ENCODE results near the gene FAM174C.

FAM174C gene

GRCh38 chr19:1263188-1263587 is 12.1 kb upstream of the FAM174C start:
- DNase-seq: no peak

- no peak for DNase-seq
These were observed 10.3 kb upstream of the FAM174C start for GRCh38 chr19:1264801-1265614.

DNA sequence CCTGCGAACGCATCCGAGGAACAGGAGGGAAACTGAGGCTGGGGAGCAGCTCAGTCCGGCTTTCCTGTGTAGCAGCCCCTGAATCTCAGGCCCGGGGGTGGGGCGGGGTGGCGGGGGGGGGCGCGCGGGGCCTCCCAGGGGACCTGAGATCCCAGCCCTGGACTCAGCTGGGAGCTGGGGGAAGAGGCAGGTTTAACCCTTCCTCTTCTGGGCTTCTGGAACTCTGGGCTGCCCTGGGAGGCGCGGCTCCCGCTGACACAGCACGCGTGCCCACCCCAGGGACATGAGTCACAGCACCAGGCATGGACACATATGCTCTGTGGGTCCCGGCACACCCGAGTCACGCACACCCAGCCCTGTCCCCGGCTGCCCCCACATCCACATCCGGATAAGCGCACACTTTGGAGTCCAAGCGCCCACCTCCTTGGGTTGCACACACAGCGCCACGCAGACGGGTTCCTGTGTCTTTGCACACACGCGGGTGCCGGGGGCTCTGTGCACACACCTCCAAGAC is 9.7 kb upstream of the FAM174C start:
- DNase-seq: peak; percentile 34 to 50

DNA sequence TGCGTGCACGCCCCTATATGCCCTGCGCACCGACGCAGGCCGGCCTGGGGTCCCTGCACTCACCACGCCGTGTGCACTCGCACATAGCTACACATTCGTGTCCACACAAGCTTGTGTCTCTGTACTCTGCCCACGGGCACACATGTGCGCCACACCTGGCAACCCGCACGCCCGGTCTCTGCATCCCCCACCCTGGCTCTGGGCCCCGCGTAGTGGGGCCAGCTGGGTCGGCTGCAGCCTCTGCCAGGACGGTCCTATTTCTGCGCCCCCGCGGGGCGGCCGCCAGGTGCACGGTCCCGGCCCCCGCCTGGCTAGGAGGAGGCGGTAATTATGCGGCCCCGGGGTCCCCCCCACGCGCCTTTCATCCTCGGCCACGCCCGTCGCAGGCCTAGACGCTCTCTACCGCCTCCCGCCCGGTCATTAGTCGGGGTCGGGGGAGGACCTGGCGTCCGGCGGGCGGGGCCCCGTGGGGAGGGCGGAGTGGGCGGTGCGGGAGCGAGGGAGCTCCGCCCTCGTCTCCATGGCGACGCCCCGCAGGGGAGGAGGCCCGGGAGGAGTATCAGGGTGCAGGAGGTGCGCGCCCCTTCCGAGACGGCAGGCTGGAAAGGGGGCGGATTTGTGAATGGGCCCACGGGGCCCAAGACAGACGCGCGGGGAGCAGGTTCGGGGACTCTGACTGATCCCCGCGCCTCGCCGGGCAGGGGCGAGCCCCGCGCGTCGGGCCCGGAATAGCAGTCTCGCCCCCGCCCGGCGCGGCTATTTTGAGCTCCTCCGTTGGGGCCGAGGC is 9.0 kb upstream of the FAM174C start:
- DNase-seq: peak; percentile 80 to 81

DNA sequence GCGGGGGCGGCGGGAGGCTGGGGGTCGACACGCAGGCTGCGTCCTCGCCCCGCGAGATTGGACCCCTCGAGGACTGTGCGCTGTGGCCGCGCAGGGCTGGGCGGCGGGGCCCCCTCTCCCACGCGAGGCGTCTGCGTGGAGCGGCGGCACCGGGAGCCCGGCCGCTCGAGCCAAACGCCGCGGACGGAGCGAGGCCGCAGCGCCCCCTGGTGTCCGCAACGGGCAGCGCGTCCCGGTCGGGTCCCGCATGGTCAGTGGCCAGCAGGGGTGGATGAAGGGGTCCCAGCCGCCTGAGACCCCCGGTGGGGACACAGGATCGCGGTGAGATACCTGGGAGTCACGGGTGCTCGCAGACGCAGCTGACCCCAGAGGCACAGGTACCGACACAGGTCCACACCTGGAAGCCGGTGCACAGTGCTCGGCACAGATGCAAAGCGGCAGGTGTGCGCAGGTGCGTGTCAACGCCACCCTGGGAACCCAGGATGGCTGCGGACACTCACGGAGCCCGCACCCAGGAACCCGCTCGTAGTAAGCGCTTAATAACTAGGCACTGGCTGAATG is 8.3 kb upstream of the FAM174C start:
- peak; percentile 45 to 67 for DNase-seq

GRCh38 chr19:1267477-1268225 is 7.7 kb upstream of the FAM174C start:
- DNase-seq: no peak

GRCh38 chr19:1268226-1269064 is 6.9 kb upstream of the FAM174C start:
- DNase-seq: no peak

GRCh38 chr19:1269065-1269477 is 6.3 kb upstream of the FAM174C start, which contains the start of gene CIRBP:
Gene CIRBP (plus strand): TSS chr19:1269332. CDS start chr19:1270934, 1,602 bp downstream.
- peak; percentile 99 for DNase-seq

DNA sequence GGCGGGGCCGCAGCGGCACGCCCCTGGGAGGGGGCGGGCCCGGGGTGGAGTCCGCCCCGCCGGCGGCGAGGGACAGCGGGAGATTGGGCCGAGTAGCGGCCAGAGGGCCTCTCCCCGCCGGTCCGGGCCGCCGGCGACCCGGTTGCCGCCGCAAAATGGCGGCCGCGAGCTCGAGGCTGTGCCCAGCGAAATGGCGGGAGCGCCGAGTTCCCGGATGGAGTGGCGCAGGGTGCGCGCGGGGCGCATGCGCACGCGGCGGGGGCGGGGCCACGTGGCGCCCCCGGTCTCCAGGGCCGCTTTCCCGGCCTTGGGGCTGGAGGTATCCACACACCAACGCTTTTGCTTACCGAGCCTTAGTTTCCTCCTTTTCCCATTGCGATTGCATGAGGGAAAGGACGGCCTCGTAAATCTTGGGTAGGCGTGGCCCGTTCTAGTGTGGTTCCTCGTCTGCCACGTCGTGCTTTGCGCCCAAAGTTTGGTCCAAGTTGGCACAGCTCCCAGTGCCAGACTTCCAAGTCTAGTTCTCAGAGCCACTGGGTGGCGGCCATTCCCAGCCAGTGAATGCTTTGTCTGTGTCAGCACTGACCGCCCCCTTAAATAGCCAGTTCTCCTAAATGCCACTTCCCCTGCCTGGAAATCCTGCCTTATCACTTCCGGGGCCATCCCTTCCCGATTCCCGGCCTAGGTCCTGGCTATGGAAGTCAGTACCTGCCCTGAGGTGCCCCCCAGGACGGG is 5.7 kb upstream of the FAM174C start:
- peak; percentile 83 for DNase-seq

- DNase-seq: no peak
These were observed 5.0 kb upstream of the FAM174C start for GRCh38 chr19:1270213-1270853.

GRCh38 chr19:1270854-1271527 is 4.3 kb upstream of the FAM174C start:
- no peak for DNase-seq

DNA sequence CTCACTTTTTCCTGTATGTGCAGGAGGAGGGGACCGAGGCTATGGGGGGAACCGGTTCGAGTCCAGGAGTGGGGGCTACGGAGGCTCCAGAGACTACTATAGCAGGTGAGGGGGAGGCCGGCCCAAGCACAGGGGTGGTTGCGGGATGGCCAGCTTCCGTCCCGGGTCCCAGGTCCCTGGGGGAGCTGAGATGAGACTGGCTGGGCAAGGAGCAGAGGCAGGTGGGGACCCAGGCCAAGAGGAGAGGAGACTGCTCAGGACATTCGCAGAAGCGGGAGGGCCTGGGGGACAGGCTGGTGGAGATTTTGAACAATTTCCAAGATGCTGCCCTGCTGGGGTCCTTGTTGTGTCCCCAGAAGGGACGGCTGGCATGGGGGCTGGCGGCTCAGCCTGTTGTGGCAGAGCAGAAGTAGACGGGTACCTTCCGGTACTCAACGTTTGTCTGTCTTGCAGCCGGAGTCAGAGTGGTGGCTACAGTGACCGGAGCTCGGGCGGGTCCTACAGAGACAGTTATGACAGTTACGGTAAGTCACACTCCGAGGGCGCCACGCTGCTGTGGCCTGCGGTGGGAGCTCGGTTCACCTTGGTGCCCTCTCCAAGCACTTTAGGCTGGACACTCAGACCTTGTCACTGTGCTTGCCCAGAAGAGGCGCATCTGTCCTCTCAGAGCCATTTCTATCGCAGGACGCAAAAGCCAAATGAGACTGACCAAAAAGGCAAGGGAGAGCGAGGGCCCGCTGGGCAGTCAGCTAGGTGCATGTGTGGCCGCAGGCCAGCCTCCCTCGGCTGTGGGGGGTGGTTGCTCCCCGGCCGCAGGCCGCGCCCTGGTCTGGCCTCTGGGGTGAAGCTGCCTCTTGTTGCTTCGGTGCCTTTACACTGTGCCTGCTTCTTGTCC is 3.6 kb upstream of the FAM174C start:
- DNase-seq: no peak

DNA sequence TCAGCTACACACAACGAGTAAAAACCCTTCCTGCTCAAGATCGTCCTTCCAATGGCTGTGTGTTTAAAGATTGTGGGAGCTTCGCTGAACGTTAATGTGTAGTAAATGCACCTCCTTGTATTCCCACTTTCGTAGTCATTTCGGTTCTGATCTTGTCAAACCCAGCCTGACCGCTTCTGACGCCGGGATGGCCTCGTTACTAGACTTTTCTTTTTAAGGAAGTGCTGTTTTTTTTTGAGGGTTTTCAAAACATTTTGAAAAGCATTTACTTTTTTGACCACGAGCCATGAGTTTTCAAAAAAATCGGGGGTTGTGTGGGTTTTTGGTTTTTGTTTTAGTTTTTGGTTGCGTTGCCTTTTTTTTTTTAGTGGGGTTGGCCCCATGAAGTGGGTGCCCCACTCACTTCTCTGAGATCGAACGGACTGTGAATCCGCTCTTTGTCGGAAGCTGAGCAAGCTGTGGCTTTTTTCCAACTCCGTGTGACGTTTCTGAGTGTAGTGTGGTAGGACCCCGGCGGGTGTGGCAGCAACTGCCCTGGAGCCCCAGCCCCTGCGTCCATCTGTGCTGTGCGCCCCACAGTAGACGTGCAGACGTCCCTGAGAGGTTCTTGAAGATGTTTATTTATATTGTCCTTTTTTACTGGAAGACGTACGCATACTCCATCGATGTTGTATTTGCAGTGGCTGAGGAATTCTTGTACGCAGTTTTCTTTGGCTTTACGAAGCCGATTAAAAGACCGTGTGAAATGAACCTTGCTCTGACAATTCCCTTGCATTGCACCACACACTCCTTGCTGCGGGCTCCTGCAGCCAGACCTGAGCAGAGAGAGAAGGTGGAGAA is 2.7 kb upstream of the FAM174C start:
- no peak for DNase-seq

- no peak for DNase-seq
These were observed 1.9 kb upstream of the FAM174C start for GRCh38 chr19:1273263-1274041.

GRCh38 chr19:1274081-1274851 is 1.1 kb upstream of the FAM174C start:
- DNase-seq: no peak

DNA sequence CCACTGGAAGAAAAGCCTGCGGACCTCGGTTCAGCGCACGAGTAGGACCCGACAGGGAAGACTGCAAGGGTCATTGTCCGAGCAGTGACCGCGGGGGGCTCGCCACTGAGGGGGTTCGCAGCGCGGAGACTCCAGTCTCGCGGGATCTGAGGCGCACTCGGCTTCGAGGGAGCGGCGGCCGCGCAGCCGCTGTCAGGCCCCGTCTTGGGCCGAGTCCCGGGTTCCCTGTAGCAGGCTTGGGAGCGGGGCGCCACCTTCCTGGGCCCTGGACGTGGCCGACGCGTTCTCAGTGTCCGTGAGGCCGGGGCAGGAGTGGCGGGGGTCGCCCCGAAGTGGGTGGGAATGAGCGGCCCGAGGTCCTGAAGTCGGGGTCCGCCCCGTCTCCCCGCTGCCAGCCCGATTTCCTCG is 474 bp upstream of the FAM174C start:
- DNase-seq: no peak
